H1 (cell line): ENCODE data around the gene WNT7A. TPM values are rescaled to one million over a fixed set of nuclear protein-coding genes. Genes with fewer than 3 reads are reported as not detected.

Experiments used
- CTCF ChIA-PET: fragments of 300-600 bp; sonication (Branson Sonifier 250); formaldehyde crosslinking; loops from one replicate; lab custom pipeline; 2021; ENCODE audit not compliant: partially characterized antibody; lab: Charles Lee
- POLR2A ChIA-PET: fragments of 300-600 bp; sonication (Branson Sonifier 250); formaldehyde crosslinking; loops from one replicate; lab custom pipeline; 2021; ENCODE audit warnings: inconsistent platforms; ENCODE audit not compliant: partially characterized antibody; lab: Charles Lee
- DNase-seq, 2 experiments: peaks; one replicate each; pipeline versions ENCODE4 v3.0.0 to v3.0.0-alpha.2; 2010 to 2022; ENCODE audit warnings: low spot score in 2 of 2, low read depth in 1 of 2, mixed read lengths in 1 of 2
- FAIRE-seq: peaks from 2 replicates; lab custom pipeline; 2011; peaks lifted over from hg19 to GRCh38; lab: Jason Lieb, UNC
- H2AFZ ChIP-seq: 2 replicates; pipeline ENCODE4 v1.8.1; 2012; ENCODE audit warnings: low read length, inconsistent platforms
- H2AK5ac ChIP-seq: 2 replicates; pipeline ENCODE4 v1.6.1; 2013; ENCODE audit warnings: low read depth, low read length
- H2BK120ac ChIP-seq: replicated peaks from 2 replicates; pipeline ENCODE3; 2013; ENCODE audit warnings: low read depth, low read length, inconsistent platforms
- H2BK12ac ChIP-seq: 2 replicates; pipeline ENCODE4 v1.6.1; 2013; ENCODE audit warnings: low read depth, low read length
- H2BK15ac ChIP-seq: 2 replicates; pipeline ENCODE4 v1.6.1; 2013; ENCODE audit warnings: low read length
- H2BK20ac ChIP-seq: 2 replicates; pipeline ENCODE4 v1.6.1; 2013; ENCODE audit warnings: low read length
- H2BK5ac ChIP-seq: 2 replicates; pipeline ENCODE4 v1.6.1; 2013; ENCODE audit warnings: low read depth, low read length
- H3K14ac ChIP-seq: 2 replicates; pipeline ENCODE4 v1.6.1; 2013; ENCODE audit warnings: inconsistent platforms; ENCODE audit not compliant: insufficient read length
- H3K18ac ChIP-seq: 2 replicates; pipeline ENCODE4 v1.6.1; 2013; ENCODE audit warnings: low read length; ENCODE audit errors: extremely low read depth
- H3K23ac ChIP-seq: 2 replicates; pipeline ENCODE4 v1.6.1; 2013; ENCODE audit warnings: inconsistent platforms; ENCODE audit not compliant: insufficient read length
- H3K23me2 ChIP-seq: 2 replicates; pipeline ENCODE4 v1.6.1; 2013; ENCODE audit warnings: low read depth, low read length
- H3K27ac ChIP-seq: 2 replicates; pipeline ENCODE4 v1.6.1; 2011; ENCODE audit warnings: low read depth, low read length, inconsistent platforms
- H3K27me3 ChIP-seq, 4 experiments: replicated peaks in 1 of 4; 1 replicate in 1 of 4; 2 replicates in 3 of 4; pipeline versions ENCODE4 v1.6.1 to v1.8.1; 2011 to 2013; ENCODE audit warnings: low read length in 3 of 4, mild to moderate bottlenecking in 3 of 4, inconsistent platforms in 2 of 4, mixed read lengths in 2 of 4, moderate library complexity in 1 of 4; ENCODE audit not compliant: control insufficient read depth in 3 of 4, insufficient read depth in 3 of 4; ENCODE audit errors: extremely low read depth in 1 of 4
- H3K36me3 ChIP-seq, 4 experiments: 2 replicates each; pipeline versions ENCODE4 v1.6.1 to v1.8.1; 2011 to 2013; ENCODE audit warnings: mild to moderate bottlenecking in 4 of 4, low read length in 3 of 4, moderate library complexity in 2 of 4, control low read depth in 1 of 4, inconsistent platforms in 1 of 4; ENCODE audit not compliant: insufficient read depth in 4 of 4, control insufficient read depth in 2 of 4
- H3K4ac ChIP-seq: replicated peaks from 2 replicates; pipeline ENCODE3; 2013; ENCODE audit warnings: low read length, low read depth, mixed read lengths, inconsistent platforms; ENCODE audit not compliant: insufficient read length
- H3K4me1 ChIP-seq, 4 experiments: replicated peaks in 1 of 4; 1 replicate in 1 of 4; 2 replicates in 3 of 4; pipeline versions ENCODE4 v1.6.1 to v1.8.1; 2011 to 2013; ENCODE audit warnings: low read length in 3 of 4, inconsistent platforms in 2 of 4, mixed read lengths in 1 of 4; ENCODE audit not compliant: insufficient read depth in 4 of 4, control insufficient read depth in 3 of 4
- H3K4me2 ChIP-seq, 2 experiments: 2 replicates each; pipeline versions ENCODE4 v1.6.1 to v1.8.1; 2011 to 2013; ENCODE audit warnings: low read depth in 2 of 2, low read length in 2 of 2, control low read depth in 1 of 2, inconsistent platforms in 1 of 2, mild to moderate bottlenecking in 1 of 2; ENCODE audit not compliant: insufficient read depth in 1 of 2
- H3K4me3 ChIP-seq, 4 experiments: fragments of 200-600, 300-600 bp in 1 of 4; sonication (generic), shearing (Covaris generic), sonication (Bioruptor Twin) in 1 of 4; 2 replicates each; pipeline versions ENCODE4 v1.5.1 to v1.8.1; 2011 to 2016; ENCODE audit warnings: low read length in 4 of 4, low read depth in 3 of 4, control low read depth in 2 of 4, inconsistent platforms in 2 of 4, mild to moderate bottlenecking in 2 of 4, mixed read lengths in 1 of 4, moderate library complexity in 1 of 4; ENCODE audit not compliant: insufficient read depth in 2 of 4; ENCODE audit errors: extremely low read depth in 1 of 4
- H3K56ac ChIP-seq: replicated peaks from 2 replicates; pipeline ENCODE3; 2013; ENCODE audit warnings: low read depth, mild to moderate bottlenecking, mixed read lengths, low read length, inconsistent platforms; ENCODE audit not compliant: insufficient read length
- H3K79me1 ChIP-seq: 2 replicates; pipeline ENCODE4 v1.6.1; 2013; ENCODE audit warnings: low read depth, low read length, control low read depth
- H3K79me2 ChIP-seq, 2 experiments: 2 replicates each; pipeline versions ENCODE4 v1.6.1 to v1.8.1; 2012 to 2013; ENCODE audit warnings: low read length in 2 of 2, mild to moderate bottlenecking in 2 of 2, inconsistent platforms in 1 of 2; ENCODE audit not compliant: insufficient read depth in 2 of 2, control insufficient read depth in 1 of 2
- H3K9ac ChIP-seq, 4 experiments: replicated peaks in 1 of 4; 1 replicate in 1 of 4; 2 replicates in 3 of 4; pipeline versions ENCODE4 v1.6.1 to v1.8.1; 2011 to 2013; ENCODE audit warnings: low read depth in 3 of 4, low read length in 3 of 4, control low read depth in 2 of 4, mild to moderate bottlenecking in 2 of 4, moderate library complexity in 2 of 4, inconsistent platforms in 1 of 4; ENCODE audit errors: extremely low read depth in 1 of 4
- H3K9me3 ChIP-seq, 2 experiments: 2 replicates each; pipeline versions ENCODE4 v1.6.1 to v1.8.1; 2012 to 2013; ENCODE audit warnings: mild to moderate bottlenecking in 2 of 2, moderate library complexity in 2 of 2, control low read depth in 1 of 2, inconsistent platforms in 1 of 2, low read depth in 1 of 2, low read length in 1 of 2, mixed read lengths in 1 of 2; ENCODE audit not compliant: insufficient read depth in 2 of 2
- H4K20me1 ChIP-seq, 2 experiments: replicated peaks in 1 of 2; 2 replicates each; pipeline versions ENCODE3 to v1.8.1; 2011 to 2013; ENCODE audit warnings: inconsistent platforms in 2 of 2, low read length in 2 of 2, mild to moderate bottlenecking in 1 of 2; ENCODE audit not compliant: insufficient read depth in 2 of 2, control insufficient read depth in 1 of 2
- H4K5ac ChIP-seq: 2 replicates; pipeline ENCODE4 v1.6.1; 2013; ENCODE audit warnings: low read length, low read depth, mixed read lengths, inconsistent platforms; ENCODE audit not compliant: insufficient read length
- H4K8ac ChIP-seq: 2 replicates; pipeline ENCODE4 v1.8.0; 2013; ENCODE audit warnings: mild to moderate bottlenecking, moderate library complexity, low read length, inconsistent platforms; ENCODE audit not compliant: insufficient read depth; ENCODE audit errors: extremely low read depth
- H4K91ac ChIP-seq: replicated peaks from 2 replicates; pipeline ENCODE3; 2013; ENCODE audit warnings: low read length, mixed read lengths, inconsistent platforms; ENCODE audit not compliant: insufficient read length
- CBX5 ChIP-seq: fragments of 300-800, 300-1000 bp; sonication (generic); IDR thresholded peaks from 2 replicates; pipeline ENCODE4 v1.7.1; 2016; ENCODE audit warnings: antibody characterized with exemption, low read length, low read depth
- CREB1 ChIP-seq: IDR thresholded peaks from 2 replicates; pipeline ENCODE4 v1.6.1; 2012; ENCODE audit warnings: inconsistent platforms
- KDM1A ChIP-seq: fragments of 200-600, 300-600 bp; sonication (generic); IDR thresholded peaks from 2 replicates; pipeline ENCODE4 v1.7.1; 2016; ENCODE audit warnings: mild to moderate bottlenecking, low read length, borderline replicate concordance
- PHF8 ChIP-seq: fragments of 200-600 bp; sonication (generic); conservative IDR thresholded peaks from 2 replicates; pipeline ENCODE4 v1.7.1; 2012; ENCODE audit warnings: low read depth, mild to moderate bottlenecking, inconsistent platforms, low read length, moderate library complexity
- TBP ChIP-seq: IDR thresholded peaks from 2 replicates; pipeline ENCODE4 v1.6.1; 2011; ENCODE audit warnings: low read depth, low read length, improper control_type of control experiment
- WGBS, 2 experiments: shearing (Covaris generic) in 1 of 2; methylation state at CpG; one replicate each; pipeline versions ENCODE4 v1.1.6 to v1.1.7; 2013 to 2015; ENCODE audit warnings: low lambda C conversion rate in 2 of 2, mixed read lengths in 2 of 2, inconsistent platforms in 1 of 2, low coverage in 1 of 2, missing lambda C conversion rate in 1 of 2; ENCODE audit not compliant: insufficient replicate concordance in 2 of 2, insufficient coverage in 1 of 2, insufficient read length in 1 of 2; ENCODE audit errors: extremely low coverage in 1 of 2, missing lambda C conversion rate in 1 of 2; 5-methylcytosine and 5-hydroxymethylcytosine counted together
- polyA plus RNA-seq, 7 experiments: library from polyadenylated mRNA; depleted of rRNA in 3 of 7; stranded (reverse) in 5 of 7; unstranded in 2 of 7; fragments of >200 nt in 5 of 7; fragments of 200-250 nt in 2 of 7; gene quantifications; 1 replicate in 5 of 7; 2 replicates in 1 of 7; 4 replicates in 1 of 7; pipeline versions ENCODE4 v1.2.1 to v1.2.3, GENCODE V29; 2011 to 2013; ENCODE audit warnings: missing spikeins in 2 of 7, mixed read lengths in 2 of 7
- total RNA-seq: library from RNA; stranded (reverse); fragmentation: NEBNext Ultra II Directional; extraction: Animal tissue kit (Norgen Biotek cat#: 25700); gene quantifications from 2 replicates; pipeline ENCODE4 v1.2.1, GENCODE V29; 2021

The WNT7A gene
- total and polyA plus RNA-seq, 2 of the 8 experiments (the other 6 are each of a cell fraction or from before 2014, with no cell fraction given): 0.02 TPM; not detected in 1

DNA sequence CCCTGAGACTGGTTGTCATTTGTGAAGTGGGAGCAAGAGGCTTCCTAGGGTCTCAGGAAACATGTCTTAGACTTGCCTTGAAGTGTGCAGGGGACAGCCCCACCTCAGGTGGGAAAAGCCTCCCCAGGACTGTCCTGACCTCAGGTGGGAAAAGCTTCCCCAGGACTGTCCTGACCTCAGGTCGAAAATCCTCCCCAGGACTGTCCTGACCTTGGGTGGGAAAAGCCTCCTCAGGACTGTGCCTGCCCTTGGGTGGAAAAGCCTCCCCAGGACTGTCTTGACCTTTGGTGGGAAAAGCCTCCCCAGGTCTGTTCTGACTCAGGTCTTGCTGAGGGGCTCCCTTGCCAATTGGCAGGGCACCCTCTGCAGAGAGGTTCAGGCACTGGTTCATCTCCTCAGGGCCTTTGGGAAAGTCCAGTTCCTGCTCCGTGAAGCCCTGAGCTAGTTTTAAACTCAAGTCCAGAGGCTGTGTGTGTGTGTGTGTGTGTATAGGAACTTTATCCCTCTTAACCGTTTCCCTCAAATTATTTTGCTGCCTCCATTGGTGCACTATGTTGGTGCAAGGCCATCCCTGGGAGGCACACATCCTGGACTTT lies 64.7 kb downstream of the WNT7A start:
- Histone ChIP-seq H4K5ac (no peak overlapping the region), H2AFZ (no peak overlapping the region), H3K4me2 (no peak overlapping the region), H3K4ac (no peak overlapping the region), H3K14ac (no peak overlapping the region), H3K27me3 (no peaks in the 10 kb centered on the region; a peak in 1 of 7 replicates), H2BK15ac (no peak overlapping the region), H3K56ac (no peak overlapping the region), H3K79me2 (no peaks in the 10 kb centered on the region), H2BK5ac (no peak overlapping the region), H3K36me3 (no peaks in the 10 kb centered on the region), H3K23ac (no peak overlapping the region), H3K27ac (no peak overlapping the region), H3K9ac (no peak overlapping the region), H2BK120ac (no peak overlapping the region), H3K4me3 (no peak overlapping the region), H3K18ac (no peak overlapping the region), H2BK12ac (no peak overlapping the region), H4K8ac (no peak overlapping the region), H2BK20ac (no peak overlapping the region), H4K20me1 (no peaks in the 10 kb centered on the region), H4K91ac (no peak overlapping the region), H3K9me3 (peaks cover 39 to 54% of the 10 kb centered on the region in 2 experiments)
- POLR2A ChIA-PET: no interaction called here
- CTCF ChIA-PET: interaction anchor here (0.7 kb wide), 1 partner anchor 158 kb away, joined by 5 read pairs; no protein-coding TSS in a partner anchor
- FAIRE-seq: no peak
- TF ChIP-seq KDM1A (peak; percentile 52; the same call in 1 of the 2 replicates), TBP (no peak), CBX5 (0 out of 2 replicates have a peak, but pooled peaks have one; percentile 50), CREB1 (no peak), PHF8 (no peak)
- TF ChIP-seq, all 59 proteins: peak for 2
- Histone ChIP-seq H3K23me2 (no peaks in the 10 kb centered on the region; the same call in 1 of the 2 replicates), H3K4me1 (peaks cover 0 to 2% (median 0%) of the 10 kb centered on the region in 4 experiments; a peak in 1 of 7 replicates), H2AK5ac (no peak overlapping the region), H3K79me1 (no peaks in the 10 kb centered on the region)
- 82% methylated on average over 3 of the region's 3 CpGs; no CpG with 5 or more reads in 1 of the 2 experiments for WGBS, 2 experiments
- no peak for DNase-seq
